NCI-H1105 (cell line): ENCODE data around the gene PATZ1.
"Not testable (repeated sequence)": the region's sequence is repeated elsewhere in the genome, so short reads cannot be mapped to it uniquely, and the experiment has no call there.

ENCODE experiments used
- DNase-seq: peaks from one replicate; lab custom pipeline; 2025; lab: John Stamatoyannopoulos, UW

The PATZ1 gene

DNA sequence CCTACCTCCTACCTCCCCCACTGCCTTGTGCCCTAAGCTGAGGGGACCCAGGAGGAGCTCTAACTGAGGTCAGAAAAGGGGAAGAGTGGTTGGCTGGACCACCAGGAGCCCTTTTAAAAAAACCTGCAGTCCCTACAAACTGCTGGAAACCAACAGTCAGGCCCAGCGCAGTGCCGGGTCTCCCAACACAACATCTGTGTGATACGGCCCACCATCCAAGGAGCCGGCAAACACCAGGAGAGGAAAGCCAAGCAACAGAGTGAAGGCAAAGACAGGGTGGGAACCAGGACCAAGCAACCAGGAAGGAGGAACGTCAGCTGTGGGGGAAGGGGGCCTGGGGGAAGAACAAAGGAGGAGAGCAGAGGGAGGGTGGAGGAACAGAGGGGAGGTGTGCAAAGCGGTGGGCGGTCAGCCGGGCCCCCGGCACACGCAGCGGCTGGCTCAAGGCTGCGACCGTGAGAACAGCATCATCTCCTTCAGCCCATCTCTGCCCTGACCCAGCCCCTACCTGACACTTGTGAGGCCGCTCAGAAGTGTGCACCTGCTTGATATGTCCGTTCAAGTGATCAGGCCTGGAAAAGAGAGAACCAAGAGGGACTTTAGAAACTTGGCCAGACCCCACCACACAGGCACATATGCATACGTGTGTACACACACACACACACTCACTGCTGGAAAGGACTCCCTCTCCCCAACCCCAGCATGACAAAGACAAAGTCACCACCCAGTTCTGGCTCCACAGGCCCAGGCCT lies 3.6 kb downstream of the PATZ1 start:
- no peak for DNase-seq

DNA sequence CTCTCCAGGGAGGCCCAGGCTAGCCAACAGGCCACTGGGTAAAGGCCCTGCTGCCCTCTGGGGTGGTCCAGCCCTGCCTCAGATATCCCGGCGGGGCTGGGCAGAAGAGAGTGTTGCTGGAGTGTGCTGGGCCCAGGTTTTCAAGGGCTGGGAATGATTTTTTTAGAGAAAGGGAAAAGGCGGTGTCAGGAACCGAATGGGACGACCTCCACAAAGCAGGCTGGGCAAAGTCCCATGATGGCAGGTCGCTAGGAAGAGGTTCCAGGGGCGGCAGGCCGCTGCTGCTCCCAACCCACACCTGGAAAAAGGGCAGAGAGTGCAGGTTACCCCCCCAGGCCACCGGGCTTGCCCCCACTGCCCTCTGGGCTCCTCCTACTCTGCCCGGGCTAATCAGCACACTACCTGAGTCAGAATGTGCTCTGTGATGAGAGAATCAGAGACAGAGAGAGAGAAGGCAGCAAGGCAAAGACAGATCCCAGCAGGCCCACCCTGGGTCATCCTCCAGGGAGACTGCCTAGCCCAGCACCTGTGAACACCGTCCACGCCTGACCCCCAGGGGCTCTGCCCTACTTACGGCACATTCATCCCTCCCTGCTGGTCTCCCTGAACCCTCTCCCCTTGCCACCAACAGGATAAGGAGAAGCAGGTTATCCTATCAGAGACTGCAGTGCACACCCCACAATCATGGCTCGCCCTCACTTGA lies 4.6 kb downstream of the PATZ1 start:
- DNase-seq = no peak

DNA sequence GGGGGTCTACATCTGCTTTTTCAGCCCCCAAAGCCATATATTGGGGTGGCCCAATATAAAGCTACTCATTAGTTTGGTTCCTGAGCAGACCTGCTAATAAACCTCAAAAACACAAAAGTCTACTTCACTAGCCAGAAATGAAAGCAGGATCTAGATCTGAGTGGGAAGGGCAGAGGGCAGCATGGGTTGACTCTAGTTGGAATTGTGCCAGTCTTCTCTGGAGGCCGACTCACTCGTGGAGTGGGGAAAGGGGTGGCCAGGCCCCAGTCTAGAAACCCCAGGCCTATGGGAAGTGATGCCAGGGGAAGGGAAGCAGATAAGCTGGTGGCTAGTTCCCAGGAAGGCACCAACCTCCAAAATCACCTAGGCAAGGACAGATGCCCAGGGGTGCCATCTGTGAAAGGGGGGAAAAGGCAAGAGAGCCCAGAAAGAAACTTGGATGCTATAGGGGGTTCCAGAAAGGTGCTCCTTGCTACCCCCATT lies 5.3 kb downstream of the PATZ1 start:
- no peak for DNase-seq

DNA sequence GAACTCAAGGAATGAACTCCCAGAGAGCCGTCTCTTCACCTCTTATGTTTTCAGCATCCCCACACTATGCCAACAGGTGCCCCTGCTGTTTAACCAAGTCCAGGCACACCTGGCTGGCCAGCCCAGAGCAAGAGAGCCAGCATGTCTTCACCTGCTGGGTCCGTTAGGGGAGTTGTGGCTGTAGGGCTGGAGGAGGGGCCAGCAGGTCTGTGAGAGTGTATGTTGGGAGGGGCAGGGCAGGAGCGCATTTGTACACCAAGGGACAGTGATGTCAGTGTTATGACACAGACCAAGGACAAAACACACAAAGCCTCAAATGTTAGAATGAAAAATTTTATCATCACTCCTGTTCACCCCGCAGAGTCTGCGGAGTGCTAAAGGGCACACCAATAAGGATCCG lies 5.8 kb downstream of the PATZ1 start:
- no peak for DNase-seq

DNA sequence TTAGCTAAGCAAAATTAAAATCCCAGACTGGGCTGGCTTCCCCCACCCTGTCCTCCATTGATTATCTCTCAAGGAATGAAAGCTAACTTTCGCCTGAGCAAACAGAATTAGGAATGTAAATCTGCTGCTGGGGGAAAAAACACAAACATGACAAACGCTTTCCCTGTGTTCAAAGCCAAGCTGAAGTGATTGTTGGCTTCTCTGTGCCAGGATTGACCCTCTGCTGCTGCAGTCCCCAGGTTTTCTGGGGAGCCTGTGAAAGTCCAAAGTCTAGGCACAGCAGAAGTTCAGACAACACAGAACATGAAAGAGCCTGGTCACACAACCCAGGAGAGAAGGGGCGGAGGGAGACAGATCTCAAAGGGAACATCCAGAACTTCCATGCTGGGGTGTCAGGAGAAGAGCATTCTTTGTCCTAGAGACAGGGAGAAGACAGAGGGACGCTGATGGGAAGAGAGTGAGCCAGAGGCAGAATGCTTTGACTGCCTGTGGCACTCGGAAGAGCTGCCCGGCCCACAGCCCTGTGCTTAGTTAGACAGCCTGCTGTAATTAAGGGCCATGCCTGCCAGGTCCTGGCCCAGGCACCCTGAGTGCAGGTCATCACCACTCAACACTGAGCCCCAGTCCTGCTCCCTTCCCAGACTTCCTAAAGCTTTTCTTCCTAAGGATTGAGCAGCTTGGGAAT lies 6.9 kb downstream of the PATZ1 start:
- no peak for DNase-seq

DNA sequence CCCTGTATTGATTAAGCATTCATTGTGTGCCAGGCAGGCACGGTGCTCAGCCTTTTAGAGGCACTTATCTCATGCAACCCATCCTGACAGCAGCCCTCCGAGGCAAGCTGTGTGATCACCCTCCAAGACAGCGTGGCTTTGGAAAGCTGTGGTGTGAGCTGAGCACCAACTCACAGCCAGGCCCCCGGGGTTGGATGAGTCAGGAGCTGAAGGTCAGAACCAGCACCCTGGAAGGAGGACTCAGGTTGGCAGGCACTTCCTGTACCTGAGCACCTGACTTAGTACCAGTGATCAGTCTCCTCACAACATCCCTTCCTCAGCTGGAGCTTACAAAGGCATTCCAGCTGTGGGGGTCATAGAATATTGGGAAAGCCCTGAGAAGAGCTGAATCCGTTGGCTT lies 9.0 kb downstream of the PATZ1 start:
- no peak for DNase-seq

DNA sequence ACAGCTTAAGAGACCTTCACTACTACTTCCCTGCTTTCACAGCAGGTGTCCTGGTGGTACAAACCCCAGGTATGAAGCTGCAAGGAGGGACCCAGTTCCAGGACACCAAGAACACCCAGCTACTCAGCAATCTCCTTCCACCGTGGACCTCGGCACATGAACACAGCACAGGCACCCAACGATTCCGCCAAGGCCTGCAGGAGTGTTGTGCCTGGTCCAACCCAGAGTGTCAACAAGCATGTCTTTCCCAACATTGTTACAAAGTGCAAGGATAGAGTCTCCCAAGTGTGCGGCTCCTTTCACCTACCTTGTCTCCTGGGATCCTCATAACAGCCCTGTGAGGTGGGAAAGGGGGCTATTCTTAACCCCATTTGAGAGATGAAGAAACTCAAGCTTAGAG lies 11.8 kb downstream of the PATZ1 start:
- no peak for DNase-seq

DNA sequence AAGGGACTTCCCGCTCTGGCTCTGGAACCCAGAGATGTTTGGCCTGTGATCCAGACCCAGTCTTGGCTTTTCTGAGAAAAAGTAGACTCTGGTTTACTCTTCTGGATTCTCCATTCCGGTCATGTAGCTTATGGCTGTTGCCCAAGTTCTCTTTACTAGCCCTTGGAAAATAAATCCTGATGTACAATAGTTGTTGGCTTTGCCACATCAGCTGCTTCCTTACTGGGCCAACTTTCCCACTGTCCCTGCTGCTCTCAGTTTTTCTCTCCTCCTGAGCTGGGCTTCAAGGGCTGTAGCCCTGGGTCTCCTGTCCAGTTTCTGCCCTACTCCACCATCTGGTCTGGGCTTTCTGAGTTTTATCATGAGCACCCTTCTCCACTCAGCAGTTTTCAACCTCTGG lies 12.5 kb downstream of the PATZ1 start:
- DNase-seq = no peak

DNA sequence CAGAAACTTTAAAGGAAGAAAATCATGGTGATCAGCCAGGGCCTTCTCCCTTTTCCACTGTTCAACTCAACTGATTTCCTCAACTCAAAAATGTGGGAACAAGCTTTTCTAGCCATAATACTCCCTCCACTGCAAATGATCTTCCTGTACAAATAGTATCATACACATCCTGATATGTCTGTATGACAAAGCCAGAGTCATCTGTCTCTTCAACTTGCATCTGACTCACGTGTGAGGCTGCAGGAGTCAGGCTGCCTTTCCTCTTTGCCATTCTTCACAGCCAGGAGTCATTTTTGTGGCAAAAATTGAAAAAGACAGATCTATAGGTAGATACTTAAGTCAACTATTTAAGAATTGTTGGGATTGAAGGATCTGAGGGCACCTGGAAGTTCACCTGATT lies 13.3 kb downstream of the PATZ1 start:
- no peak for DNase-seq

DNA sequence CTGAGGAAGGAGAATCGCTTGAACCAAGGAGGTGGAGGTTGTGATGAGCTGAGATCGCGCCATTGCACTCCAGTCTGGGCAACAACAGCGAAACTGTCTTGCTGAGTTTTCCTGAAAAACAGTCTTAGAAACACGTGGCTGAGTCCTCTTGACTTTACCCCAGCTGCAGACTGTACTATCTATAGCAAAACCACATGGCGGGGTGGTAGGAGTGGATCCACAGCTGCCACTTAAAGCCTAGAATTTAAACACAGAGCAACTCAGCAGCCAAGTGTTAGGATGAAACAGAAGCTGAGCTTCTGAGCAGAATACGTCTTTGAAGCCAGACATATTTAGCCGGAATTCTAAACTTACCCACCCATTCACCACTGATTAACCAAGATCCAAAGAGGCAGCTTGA lies 14.1 kb downstream of the PATZ1 start:
- no peak for DNase-seq

DNA sequence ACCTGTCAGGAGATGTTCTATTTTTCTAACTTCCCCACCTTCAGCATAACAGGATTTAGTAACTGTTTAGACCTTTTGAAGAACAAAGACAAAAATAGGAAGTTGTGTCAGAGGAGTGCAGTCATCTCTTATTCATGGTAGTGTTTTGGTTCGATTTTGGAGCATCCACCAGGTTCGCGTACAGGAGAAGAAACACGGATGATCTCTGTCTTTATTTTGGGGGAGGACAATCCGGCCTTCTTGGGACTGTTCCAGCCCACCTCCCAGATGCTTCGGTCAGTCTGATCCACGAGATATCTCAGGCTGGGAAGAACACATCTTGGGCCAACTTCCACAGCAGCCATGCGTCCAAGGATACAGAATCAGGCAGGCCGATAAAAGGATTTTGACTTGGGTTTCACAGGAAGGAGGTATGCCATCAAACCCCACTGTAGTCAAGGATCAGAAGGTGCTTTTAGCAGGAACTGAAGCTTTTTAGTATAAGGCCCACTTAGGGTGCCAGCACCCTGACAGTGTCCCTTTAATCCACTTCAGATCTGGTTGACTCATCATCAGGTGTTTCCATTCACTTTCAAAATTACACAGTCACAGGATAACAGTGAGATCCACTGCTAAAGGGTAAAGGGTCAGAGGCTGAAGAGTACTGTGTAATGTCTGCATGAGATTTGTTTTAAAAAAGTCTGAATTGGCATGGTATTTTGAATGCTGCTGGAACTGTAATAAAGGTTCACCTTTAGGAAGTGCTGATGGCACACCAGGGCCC lies 16.5 kb downstream of the PATZ1 start:
- no peak for DNase-seq

DNA sequence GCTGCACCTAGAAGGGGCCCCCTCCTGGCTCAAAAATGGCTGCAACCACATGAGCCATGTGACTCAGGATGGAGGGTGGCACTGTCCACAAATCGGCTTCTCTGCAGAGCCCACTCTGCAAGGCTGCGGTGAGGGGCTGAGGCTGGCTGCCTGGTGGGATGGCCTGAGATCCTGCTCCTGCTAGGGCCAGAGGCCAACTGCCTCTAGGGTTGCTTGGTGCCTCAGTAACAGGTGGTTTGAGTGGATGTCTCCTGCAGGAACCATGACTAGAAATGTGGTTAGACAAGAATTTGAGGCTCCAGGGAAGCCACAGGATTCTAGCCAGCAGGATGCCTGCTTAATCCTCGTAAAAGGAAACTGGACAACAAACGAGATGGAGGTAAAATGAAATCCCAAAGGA lies 17.1 kb downstream of the PATZ1 start:
- DNase-seq = no peak

DNA sequence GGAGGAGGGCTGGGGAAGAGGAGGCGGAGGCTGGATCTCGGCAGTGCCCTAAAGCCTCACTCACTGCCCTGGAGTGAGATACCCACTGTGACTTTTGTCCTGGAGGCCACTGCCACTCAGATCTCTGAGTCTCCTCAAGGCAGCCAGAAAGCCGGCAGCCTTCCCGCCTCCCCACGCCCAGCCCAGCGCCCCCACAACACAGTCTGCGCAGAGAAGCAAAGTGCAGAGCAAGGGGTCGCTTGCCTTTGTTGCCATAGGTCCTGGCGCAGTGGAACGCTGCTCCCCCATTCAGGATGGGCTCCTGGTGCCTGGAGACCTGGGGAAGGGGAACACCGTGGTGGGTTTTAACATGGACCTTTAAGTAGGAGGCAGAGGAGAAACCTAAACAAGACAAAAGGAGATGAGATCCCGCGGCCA lies 17.6 kb downstream of the PATZ1 start:
- no peak for DNase-seq

DNA sequence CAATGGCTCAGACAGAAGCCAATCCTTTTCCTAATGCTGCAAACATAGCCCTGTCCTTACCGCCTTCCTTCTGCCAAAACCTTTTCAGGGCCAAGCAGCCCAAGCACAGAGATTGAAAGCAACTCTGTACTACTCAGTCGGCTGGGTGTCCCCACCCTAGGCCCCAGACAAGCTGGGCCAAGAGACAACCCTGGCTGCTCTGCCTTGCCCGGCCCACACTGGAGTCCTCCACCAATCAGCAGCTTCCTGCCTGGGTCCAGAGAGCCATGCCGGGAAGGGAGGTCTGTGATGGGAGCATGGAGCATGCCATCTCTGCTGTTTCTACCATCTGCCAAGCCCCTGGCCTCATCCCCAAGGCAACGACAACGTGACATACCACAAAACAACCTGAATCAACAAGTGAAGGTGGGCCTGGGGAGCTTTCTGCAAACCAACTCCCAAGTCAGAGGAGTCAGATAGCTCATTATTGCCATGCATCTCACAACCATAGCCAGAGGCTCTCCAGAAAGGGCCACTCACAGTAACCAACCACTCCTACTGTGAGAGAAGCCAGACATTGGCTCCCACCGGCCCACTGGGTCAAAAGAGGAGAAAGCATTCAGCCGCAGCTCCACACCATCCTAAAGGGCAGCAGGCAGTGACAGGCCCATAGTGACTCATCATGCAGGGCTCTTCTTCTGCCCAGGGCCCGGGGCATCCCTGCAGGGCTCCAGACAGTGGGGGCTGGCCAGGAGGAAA lies 18.2 kb downstream of the PATZ1 start:
- DNase-seq = no peak

DNA sequence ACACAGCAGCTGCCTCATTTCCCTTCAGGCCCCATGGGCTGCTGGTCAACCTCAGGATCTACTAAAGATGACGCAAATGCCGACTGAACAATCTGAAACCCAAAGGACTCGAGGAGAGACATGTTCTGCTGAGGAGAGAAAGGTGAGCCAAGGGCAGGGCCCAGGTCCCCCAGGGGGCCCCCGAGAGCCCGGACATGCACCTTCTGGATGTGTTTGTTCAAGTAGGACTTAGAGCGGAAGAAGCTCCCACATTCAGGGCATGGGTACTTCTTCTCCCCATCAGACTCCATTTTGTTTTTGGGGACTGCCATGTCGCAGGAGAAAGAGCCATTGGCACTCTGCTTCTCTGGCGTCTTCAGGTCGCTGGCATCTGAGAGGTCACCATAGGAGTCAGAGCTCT lies 19.3 kb downstream of the PATZ1 start:
- DNase-seq = no peak

DNA sequence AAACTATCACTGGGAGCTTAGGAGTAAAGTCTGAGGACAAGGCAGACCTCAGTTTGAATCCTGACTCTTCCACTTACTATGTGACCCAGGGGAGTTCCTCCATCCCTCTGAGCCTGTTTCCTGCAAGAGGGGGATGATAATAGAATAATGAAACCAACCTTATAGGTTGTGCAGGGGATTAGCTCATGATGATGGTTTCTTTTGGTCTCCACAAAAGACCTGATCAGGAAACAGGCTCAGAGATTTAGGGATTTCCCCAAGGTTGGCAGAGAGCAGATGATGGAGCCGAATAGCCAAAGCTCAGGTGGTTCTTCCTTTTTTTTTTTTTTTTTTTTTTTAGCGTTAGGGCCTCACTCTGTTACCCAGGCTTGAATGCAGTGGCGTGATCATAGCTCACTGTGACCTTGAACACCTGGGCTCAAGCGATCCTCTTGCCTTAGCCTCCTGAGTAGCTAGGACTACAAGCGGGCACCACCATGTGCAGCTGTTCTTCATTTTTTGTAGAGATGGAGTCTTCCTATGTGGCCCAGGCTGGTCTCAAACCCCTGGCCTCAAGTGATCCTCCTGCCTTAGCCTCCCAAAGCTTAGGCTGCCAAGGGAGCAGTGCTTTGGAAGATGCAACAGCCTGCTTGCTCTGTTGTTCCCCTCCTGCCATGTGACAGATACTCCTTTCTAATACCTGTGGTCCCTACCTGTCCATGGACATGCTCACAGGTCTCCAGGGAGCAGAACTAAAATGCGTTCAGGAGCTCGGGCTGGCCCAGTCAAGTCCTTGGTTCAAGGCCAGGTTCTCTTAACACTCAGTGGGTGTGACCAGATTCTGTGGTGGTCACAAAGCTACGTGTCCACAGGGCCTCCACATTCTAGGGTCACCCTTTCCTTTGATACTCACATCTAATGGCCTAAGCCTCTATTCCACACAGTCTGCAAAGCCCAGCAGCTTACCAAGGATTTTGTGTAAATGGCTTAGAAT lies 22.3 kb downstream of the PATZ1 start:
- DNase-seq = no peak

DNA sequence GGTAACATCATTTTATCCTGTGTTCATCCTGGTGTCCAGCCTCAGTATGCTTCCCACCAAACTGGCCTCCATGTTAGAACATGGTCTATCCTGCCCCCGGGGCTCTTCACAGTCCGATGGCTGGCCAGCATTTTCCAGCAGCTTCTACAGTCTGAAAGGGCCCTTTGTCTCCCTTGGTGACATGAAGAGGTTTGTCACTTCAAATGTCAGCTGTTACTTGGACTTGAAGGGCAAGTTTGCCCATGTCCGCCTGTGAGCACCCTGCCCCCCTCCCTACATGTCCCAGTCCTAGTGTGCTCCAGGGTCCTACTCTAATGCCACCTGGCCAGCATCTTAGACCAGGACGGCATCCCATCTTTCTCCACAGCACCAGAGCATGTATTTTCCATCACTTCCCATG lies 24.7 kb downstream of the PATZ1 start:
- no peak for DNase-seq

DNA sequence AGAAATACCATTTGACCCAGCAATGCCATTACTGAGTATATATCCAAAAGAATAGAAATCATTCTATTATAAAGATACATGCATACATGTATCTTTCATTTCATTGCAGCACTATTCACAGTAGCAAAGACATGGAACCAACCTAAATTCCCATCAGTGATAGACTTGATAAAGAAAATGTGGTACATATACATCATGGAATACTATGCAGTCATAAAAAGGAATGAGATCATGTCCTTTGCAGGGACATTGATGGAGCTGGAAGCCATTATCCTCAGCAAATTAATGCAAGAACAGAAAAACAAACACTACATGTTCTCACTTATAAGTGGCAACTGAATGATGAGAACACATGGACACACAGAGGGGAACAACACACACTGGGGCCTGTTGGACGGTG lies 31.9 kb downstream of the PATZ1 start:
- not testable (repeated sequence) for DNase-seq

DNA sequence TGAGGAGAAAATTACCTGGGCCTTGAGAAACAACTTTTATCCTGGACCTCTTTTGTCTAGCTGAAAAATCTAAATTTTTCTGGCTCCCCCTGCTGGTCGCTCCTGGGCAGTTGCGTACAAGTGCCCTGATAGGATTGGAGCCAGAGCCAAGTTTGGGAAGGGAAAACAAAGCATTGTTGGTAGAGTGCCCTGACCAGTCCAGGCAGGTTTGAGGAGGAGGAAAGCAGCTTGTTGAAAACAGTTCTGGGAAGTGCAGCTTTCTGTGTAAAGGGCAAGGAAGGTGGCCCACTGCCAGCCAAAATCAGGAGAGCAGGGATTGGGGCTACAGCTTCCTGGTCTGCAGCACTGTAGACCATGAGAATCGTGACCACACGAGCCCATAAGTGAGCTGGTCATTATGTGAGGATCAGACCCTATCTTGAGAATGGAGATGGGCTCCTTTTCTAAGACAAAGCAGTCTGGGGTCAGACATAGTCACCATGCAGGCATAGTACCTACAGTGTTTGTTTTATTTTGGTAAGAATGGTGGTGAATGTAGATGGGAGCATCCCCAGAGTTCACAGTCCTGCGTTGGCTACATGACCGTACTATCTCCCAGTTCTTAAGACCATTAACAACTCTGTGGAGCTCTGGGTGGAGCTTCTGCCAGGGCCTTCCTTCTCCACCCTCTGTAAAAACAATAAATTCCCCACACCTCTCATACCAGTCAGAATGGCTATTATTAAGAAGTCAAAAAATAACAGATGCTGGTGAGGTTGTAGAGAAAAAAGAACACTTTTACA lies 32.6 kb downstream of the PATZ1 start:
- DNase-seq = peak; percentile 84

DNA sequence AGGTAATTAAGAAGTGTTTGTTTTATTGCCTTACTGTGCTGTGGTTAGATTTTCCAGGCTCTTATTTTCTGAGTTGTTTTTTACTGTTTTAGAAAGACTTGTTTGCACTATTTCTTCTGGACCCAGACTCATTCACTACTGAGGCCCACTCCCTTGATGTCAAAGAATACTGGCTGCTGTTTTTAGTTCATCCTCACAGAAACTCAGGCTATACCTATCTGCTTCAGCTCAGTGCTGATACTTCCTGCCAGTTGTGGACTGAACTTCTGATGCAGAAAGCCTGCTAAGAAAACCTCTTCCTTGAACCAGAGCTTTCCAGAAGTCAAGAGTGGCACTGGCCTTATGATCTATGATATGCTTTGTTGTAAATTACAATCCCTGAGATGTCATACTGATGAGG lies 38.0 kb downstream of the PATZ1 start:
- DNase-seq = no peak
